Left kidney (tissue), 2 donors: ENCODE data around the gene TEX26. TPM values are rescaled to one million over a fixed set of nuclear protein-coding genes. Genes with fewer than 3 reads are reported as not detected.
A peak's percentile ranks its signal among the peaks of the same experiment; 100 is the strongest.
"Not testable (repeated sequence)": the region's sequence is repeated elsewhere in the genome, so short reads cannot be mapped to it uniquely, and the experiment has no call there.

Source experiments
- DNase-seq: peaks from one replicate; pipeline ENCODE4 v3.0.0-alpha.2; 2013
- polyA plus RNA-seq: library from polyadenylated mRNA; unstranded; fragments of 120-200 nt; gene quantifications from one replicate; pipeline ENCODE4 v1.2.1, GENCODE V29; 2013; ENCODE audit not compliant: insufficient read length

The TEX26 gene
- polyA plus RNA-seq, 1 donor = 1.7 TPM

- DNase-seq = no peak
Measured at GRCh38 chr13:30918662-30919405, 13.6 kb upstream of the TEX26 start.

GRCh38 chr13:30920162-30920909 lies 12.1 kb upstream of the TEX26 start:
- no peak for DNase-seq

GRCh38 chr13:30923418-30923817 lies 9.0 kb upstream of the TEX26 start:
- DNase-seq = no peak

- no peak for DNase-seq
Measured at GRCh38 chr13:30924721-30925120, 7.7 kb upstream of the TEX26 start.

- no peak for DNase-seq
Measured at GRCh38 chr13:30925429-30925828, 7.0 kb upstream of the TEX26 start.

DNA sequence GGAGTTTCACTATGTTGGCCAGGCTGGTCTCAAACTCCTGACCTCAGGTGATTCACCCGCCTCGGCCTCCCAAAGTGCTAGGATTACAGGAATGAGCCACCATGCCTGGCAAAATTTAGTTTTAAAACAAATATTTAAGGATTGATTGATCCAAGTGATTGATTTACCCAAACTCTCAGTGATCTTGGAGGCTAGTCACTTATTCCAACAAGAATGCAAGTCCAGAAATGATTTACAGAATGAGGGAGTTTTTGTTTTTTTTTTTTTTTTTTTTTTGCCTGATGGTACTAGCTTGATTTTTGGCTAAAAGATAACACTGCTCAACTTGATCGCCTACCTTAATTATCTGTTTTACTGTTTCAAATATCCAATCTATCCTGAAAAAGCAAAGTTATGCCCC lies 5.7 kb upstream of the TEX26 start:
- DNase-seq = no peak

DNA sequence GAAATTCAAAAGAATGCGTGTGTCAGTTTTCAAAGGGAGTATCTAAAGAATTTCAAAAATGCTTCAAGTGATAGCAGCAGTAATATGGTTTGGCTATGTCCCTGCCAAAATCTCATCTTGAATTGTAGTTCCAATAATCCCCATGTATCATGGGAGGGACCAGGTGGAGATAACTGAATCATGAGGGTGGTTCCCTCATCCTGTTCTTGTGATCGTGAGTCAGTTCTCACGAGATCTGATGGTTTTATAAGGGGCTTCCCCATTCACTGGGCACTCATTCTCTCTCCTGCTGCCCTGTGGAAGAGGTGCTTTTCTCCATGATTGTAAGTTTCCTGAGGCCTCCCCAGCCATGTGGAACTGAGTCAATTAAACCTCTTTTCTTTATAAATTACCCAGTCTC lies 5.3 kb upstream of the TEX26 start:
- DNase-seq = not testable (repeated sequence)

DNA sequence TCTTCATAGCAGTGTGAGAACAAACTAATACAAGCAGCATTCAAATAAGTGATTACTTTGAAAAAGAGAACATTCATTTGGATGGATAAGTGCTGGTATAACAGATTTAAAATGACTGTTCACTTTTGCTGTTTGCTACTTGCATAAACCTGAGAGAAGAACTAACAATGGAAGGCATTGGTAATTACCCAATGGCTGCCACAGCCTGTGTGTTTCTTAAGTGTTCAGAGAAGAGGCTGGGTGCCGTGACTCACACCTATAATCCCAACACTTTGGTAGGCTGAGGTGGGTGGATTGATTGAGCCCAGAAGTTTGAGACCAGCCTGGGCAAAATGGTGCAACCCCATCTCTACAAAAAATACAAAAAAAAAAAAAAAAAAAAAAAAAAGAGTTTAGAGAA lies 4.9 kb upstream of the TEX26 start:
- no peak for DNase-seq

- DNase-seq = no peak
Measured at GRCh38 chr13:30928978-30929377, 3.5 kb upstream of the TEX26 start.

DNA sequence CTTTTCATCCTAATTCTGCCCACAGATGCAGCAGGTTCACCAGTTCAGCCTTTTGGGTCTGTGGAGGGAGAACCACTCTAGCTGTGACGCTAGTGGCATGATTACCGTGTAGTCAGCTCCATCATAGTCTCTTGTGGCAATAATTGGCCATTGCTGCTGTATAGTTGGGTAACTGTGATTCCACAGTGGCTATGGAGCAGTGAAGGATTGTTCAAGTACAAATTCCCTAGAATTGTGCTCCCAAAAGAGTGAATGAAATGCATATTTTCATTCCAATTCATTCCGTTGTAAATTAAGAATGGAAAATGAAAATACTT lies 856 bp downstream of the TEX26 start:
- DNase-seq = no peak

DNA sequence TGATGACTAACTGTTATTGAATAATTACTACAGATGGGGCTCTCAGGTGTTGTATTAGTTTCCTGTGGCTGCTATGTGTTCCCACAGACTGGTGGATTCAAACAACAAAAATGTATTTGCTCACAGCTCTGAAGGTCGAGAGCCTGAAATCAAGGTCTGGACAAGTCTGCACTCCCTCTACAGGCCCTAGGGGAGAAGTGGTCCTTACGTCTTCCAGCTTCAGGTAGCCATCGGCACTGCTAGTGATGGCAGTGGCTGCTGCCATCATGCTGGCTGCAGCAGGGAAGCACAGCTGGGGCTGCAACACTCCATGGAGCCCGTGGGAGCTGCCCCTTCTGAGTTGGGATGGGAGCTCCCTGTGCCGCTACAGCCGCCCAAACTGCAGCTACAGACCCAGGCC lies 1.9 kb downstream of the TEX26 start:
- no peak for DNase-seq

DNA sequence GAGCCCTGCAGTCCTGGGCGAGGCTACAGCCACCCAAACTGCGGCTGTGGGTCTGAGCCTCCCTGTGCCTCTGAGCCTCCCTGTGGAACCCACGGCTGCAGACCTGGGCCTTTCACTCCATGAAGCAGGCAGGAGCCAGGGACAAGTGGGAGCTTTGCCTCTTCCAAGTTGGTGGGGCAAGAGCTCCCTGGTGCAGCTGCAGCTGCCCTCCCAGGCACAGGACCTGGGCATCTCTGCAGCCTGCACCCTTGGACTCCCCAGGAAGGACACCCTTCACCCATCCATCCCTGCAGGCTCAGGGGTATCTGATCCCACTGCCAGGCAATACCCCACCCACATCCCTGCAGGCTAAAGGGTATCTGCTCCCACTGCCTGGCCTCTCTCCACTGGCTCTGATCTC lies 2.3 kb downstream of the TEX26 start:
- no peak for DNase-seq

- DNase-seq = no peak
Measured at GRCh38 chr13:30936971-30937370, 4.5 kb downstream of the TEX26 start.

DNA sequence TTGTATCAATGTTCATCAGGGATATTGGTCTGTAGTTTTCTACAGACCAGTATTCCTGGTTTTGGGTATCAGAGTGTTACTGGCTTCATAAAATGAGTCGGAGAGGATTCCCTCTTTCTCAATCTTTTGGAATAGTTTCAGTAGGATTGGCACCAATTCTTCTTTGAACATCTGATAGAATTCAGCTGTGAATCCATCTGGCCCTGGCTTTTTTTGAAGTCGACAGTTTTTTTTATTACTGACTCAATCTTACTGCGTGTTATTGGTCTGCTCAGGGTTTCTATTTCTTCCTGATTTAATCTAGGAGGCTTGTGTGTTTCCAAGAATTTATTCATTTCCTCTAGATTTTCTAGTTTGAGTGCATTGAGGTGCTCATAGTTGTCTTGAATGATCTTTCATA lies 11.4 kb downstream of the TEX26 start:
- DNase-seq = no peak

- no peak for DNase-seq
Measured at GRCh38 chr13:30957258-30957943, 24.9 kb downstream of the TEX26 start.

DNA sequence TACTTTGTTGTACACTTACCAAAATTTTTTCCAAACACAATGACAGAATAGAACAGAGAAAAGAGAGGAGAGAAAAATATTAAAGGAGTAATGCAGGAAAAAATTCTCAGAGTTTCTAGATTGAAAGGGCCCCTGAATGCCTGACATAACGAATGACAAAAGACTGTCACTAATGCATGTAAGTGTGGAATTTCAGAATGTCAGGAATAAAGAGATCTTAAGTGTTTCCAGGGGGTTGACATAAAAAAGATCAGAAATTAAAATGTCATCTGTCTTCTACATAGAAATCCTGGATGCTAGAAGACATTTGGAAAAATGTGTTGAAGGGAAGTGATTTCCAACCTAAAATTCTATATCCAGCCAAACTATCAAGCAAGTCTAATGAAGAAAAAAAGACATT lies 27.2 kb downstream of the TEX26 start:
- DNase-seq = no peak

DNA sequence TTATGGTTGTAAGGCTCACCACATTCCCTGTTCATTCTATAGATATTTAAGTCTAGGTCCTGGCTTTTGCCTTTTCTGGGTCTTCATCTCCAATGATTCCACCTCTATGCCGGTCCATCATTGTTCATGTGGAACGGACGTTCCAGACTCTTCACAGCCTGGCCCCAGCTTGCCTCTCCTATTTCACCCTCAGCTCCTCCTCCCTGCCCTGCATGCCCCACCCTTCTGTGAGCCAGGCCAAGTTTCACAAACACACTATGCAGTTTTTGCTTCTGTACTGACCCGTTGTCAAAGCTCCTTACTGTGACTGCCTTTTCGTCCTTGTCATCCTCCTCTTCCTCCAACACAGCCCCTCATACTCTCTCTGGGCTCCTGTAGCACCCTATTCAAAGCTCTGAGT lies 31.3 kb downstream of the TEX26 start:
- DNase-seq = peak; percentile 36

- DNase-seq = no peak
Measured at GRCh38 chr13:30965380-30965779, 32.9 kb downstream of the TEX26 start.

- DNase-seq = no peak
Measured at GRCh38 chr13:30966101-30966500, 33.6 kb downstream of the TEX26 start.

- no peak for DNase-seq
Measured at GRCh38 chr13:30968846-30969245, 36.4 kb downstream of the TEX26 start.

DNA sequence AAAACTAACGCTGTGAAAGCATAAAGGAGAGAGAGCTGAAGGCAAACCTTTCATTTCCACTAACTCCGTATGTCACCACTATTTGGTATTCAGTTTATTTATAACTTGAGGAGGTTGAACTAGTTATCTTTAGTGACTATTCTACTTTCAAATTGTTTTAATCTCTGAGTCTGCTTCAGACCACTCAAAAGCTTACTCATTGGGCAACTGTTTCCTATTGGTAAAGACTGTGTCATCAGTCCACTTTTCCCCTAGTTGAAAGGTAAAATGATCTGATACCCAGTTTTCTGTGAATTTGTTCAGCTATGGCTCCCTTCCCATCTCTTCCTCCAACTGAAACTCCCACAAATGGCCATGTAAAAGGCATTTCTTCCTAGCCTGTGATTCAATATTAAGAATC lies 39.1 kb downstream of the TEX26 start:
- DNase-seq = no peak

DNA sequence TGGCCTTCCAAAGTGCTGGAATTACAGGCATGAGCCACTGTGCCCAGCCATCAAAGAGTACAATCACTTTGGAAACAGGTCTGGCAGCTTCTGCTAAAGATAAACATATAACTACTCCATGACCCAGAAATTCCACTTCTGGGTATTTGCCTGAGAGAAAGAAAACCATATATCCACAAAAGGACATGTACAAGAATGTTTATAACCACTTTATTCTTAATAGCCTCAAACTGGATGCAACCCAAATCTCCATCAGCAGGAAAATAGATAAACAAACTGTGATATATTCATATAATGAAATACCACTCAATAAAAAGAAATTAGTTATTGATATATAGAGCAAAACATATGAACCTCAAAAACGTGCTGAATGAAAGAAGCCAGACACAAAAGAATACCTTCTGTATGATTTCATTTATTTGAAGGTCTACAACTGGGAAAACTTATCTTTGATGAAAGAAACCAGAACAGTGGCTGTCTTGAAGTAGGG lies 40.5 kb downstream of the TEX26 start:
- DNase-seq = no peak

DNA sequence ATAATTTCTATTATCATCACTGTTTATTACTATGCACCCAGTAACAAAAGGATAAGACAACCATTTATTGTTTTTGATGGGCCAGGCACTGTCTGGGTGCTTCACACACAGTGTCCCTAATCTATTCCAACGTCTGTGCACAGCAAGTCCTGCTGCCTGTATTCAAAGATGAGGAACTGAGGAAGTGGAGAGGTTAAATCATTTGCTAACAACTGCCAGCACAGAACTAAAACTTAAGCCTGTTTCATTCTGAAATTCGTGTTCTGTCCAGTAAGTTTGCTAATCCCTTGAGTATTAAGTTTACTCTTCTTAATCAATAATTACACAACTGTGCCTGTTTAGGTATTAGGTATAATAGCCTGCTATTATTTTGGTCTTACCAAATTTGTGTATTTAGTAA lies 41.9 kb downstream of the TEX26 start:
- no peak for DNase-seq
